Gastrocnemius medialis (tissue), 4 donors: Measurements from ENCODE around the gene FXYD4.

ENCODE experiments used
- POLR2A ChIP-seq, 2 donors: fragments of 450-650 bp; IDR thresholded peaks; one replicate each; pipeline ENCODE4 v1.6.1; 2017; ENCODE audit warnings: antibody characterized with exemption in 2 of 2, mild to moderate bottlenecking in 2 of 2, moderate library complexity in 2 of 2
- TF ChIP-seq, protein P1 (sequence below), 5 experiments: fragments of 450-650 bp in 3 of 5; fragments of 200-600 bp in 2 of 5; sonication (generic) in 2 of 5; IDR thresholded peaks in 4 of 5; conservative IDR thresholded peaks in 1 of 5; 1 replicate in 4 of 5; 2 replicates in 1 of 5; pipeline ENCODE4 v1.5.1; 2016 to 2019; ENCODE audit warnings: antibody characterized with exemption in 5 of 5, mild to moderate bottlenecking in 3 of 5, moderate library complexity in 3 of 5

GRCh38 chr10:43417950-43418768 lies 46.7 kb downstream of the FXYD4 start:
- TF ChIP-seq, protein P1, sequence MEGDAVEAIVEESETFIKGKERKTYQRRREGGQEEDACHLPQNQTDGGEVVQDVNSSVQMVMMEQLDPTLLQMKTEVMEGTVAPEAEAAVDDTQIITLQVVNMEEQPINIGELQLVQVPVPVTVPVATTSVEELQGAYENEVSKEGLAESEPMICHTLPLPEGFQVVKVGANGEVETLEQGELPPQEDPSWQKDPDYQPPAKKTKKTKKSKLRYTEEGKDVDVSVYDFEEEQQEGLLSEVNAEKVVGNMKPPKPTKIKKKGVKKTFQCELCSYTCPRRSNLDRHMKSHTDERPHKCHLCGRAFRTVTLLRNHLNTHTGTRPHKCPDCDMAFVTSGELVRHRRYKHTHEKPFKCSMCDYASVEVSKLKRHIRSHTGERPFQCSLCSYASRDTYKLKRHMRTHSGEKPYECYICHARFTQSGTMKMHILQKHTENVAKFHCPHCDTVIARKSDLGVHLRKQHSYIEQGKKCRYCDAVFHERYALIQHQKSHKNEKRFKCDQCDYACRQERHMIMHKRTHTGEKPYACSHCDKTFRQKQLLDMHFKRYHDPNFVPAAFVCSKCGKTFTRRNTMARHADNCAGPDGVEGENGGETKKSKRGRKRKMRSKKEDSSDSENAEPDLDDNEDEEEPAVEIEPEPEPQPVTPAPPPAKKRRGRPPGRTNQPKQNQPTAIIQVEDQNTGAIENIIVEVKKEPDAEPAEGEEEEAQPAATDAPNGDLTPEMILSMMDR (IDR thresholded peaks at IDR 0.05 in 4 of 5, conservative IDR thresholded peaks at IDR 0.05 in 1 of 5) = no peak
- TF ChIP-seq POLR2A (IDR thresholded peaks at IDR 0.05) = no peak
